ENCODE data around the gene SFTPA1.
A peak's percentile ranks its signal among the peaks of the same experiment; 100 is the strongest.

SFTPA1 gene

DNA sequence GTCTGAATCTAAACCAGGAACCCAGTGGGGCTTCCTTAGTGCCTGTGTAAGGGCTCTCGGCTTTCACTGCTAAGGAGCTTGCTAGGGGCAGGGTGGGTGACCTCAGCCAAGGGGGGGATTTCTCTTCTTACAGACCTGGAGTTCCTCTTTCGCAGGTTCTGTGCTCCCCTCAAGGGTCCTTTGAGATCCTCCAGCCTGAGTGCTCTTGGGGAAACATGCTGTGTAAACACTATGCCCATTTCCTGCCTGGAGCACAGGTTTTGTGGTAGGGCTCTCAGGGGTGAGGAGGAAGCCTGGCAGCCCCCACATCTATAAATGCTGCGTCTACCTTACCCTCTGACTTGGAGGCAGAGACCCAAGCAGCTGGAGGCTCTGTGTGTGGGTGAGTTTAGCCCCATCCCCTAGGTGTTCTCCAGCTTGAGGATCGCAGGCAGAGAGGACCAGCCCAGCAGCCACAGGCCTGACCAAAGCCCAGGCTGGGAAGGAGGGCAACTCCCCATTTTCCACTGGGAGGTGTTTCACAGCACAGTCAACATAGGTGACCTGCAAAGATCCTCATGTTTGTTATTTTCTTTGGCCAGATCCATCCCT lies at the start of gene SFTPA1:
Gene SFTPA1 (plus strand): TSS at position 339 of the 591 bp plus-strand sequence. CDS start 887 bp downstream, outside the sequence.
- Histone ChIP-seq H2AFZ (ENCODE audit: low read length) (no peak within 1 kb of the TSS), H3K4me3 (ENCODE audit: low read length) (no peak within 1 kb of the TSS), H3K9ac (ENCODE audit: low read length) (no peak within 1 kb of the TSS), H3K36me3 (replicated peaks; ENCODE audit: insufficient read depth, low read length) (no peaks in the 10 kb centered on the region), H4K20me1 (ENCODE audit: insufficient read depth, low read length) (no peaks in the 10 kb centered on the region), H3K9me3 (replicated peaks; ENCODE audit: insufficient read depth, low read length) (no peaks in the 10 kb centered on the region), H3K27me3 (replicated peaks; ENCODE audit: insufficient read depth, low read length) (no peaks in the 10 kb centered on the region), H3K4me2 (ENCODE audit: low read depth, low read length) (no peak within 1 kb of the TSS), H3K9me2 (replicated peaks; ENCODE audit: insufficient read depth, low read length) (no peaks in the 10 kb centered on the region), H3F3A (ENCODE audit: insufficient read depth, low read length) (no peaks in the 10 kb centered on the region), H3K27ac (ENCODE audit: low read length) (no peak within 1 kb of the TSS), H3K79me2 (ENCODE audit: low read length) (no peaks in the 10 kb centered on the region), H3K4me1 (ENCODE audit: low read length) (peaks cover 21% of the 10 kb centered on the region)
- TF ChIP-seq EZH2phosphoT487 (IDR thresholded peaks at IDR 0.05; ENCODE audit: low read length) (no peak), EZH2 (optimal IDR thresholded peaks at IDR 0.05; ENCODE audit: low read depth, low read length) (no peak)
- TF ChIP-seq, protein P1, sequence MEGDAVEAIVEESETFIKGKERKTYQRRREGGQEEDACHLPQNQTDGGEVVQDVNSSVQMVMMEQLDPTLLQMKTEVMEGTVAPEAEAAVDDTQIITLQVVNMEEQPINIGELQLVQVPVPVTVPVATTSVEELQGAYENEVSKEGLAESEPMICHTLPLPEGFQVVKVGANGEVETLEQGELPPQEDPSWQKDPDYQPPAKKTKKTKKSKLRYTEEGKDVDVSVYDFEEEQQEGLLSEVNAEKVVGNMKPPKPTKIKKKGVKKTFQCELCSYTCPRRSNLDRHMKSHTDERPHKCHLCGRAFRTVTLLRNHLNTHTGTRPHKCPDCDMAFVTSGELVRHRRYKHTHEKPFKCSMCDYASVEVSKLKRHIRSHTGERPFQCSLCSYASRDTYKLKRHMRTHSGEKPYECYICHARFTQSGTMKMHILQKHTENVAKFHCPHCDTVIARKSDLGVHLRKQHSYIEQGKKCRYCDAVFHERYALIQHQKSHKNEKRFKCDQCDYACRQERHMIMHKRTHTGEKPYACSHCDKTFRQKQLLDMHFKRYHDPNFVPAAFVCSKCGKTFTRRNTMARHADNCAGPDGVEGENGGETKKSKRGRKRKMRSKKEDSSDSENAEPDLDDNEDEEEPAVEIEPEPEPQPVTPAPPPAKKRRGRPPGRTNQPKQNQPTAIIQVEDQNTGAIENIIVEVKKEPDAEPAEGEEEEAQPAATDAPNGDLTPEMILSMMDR (IDR thresholded peaks at IDR 0.05; ENCODE audit: low read length) = no peak
- no peak for DNase-seq

DNA sequence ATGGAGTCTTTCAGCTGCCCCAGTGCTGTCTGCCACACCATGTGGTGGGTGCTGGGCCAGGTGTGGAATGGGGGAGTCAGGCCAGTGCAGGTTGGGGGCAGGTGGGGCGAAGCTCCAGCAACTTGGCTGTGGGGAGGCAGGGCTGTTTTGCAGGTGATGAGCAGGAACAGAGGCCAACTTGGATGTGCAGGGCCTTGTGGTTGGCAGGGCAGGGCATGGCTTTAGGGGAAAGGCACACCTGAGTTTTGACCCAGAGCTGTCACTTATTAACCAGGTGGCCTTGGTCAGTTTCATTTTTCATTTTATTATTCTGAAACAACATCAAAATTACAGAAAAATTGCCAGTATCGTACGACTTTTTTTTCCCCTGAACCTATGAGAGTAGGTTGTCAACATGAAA lies 49.5 kb upstream of the SFTPA1 start:
- no peak overlapping the region for H2AFZ ChIP-seq (ENCODE audit: low read length)
- H4K20me1 ChIP-seq (ENCODE audit: insufficient read depth, low read length) = no peaks in the 10 kb centered on the region
- peak overlapping the region; percentile 41; the same call in 1 of the 2 replicates for H3K4me2 ChIP-seq (ENCODE audit: low read depth, low read length)
- H3K79me2 ChIP-seq (ENCODE audit: low read length) = no peaks in the 10 kb centered on the region
- peak overlapping the region; percentile 5; the same call in 1 of the 2 replicates for H3K27ac ChIP-seq (ENCODE audit: low read length)
- H3K4me1 ChIP-seq (ENCODE audit: low read length) = peaks cover 16% of the 10 kb centered on the region
- no peak overlapping the region for H3K9ac ChIP-seq (ENCODE audit: low read length)
- no peaks in the 10 kb centered on the region for H3K9me3 ChIP-seq (replicated peaks; ENCODE audit: insufficient read depth, low read length)
- TF ChIP-seq EZH2 (optimal IDR thresholded peaks at IDR 0.05; ENCODE audit: low read depth, low read length) = no peak
- no peak for TF ChIP-seq EZH2phosphoT487 (IDR thresholded peaks at IDR 0.05; ENCODE audit: low read length)
- TF ChIP-seq, protein P1 (IDR thresholded peaks at IDR 0.05; ENCODE audit: low read length) = no peak
- no peaks in the 10 kb centered on the region for H3K27me3 ChIP-seq (replicated peaks; ENCODE audit: insufficient read depth, low read length)
- H3K36me3 ChIP-seq (replicated peaks; ENCODE audit: insufficient read depth, low read length) = no peaks in the 10 kb centered on the region
- H3K4me3 ChIP-seq (ENCODE audit: low read length) = no peak overlapping the region
- H3K9me2 ChIP-seq (replicated peaks; ENCODE audit: insufficient read depth, low read length) = no peaks in the 10 kb centered on the region
- peak; percentile 75 for DNase-seq
- H3F3A ChIP-seq (ENCODE audit: insufficient read depth, low read length) = peaks cover 6% of the 10 kb centered on the region; the same call in 1 of the 2 replicates

DNA sequence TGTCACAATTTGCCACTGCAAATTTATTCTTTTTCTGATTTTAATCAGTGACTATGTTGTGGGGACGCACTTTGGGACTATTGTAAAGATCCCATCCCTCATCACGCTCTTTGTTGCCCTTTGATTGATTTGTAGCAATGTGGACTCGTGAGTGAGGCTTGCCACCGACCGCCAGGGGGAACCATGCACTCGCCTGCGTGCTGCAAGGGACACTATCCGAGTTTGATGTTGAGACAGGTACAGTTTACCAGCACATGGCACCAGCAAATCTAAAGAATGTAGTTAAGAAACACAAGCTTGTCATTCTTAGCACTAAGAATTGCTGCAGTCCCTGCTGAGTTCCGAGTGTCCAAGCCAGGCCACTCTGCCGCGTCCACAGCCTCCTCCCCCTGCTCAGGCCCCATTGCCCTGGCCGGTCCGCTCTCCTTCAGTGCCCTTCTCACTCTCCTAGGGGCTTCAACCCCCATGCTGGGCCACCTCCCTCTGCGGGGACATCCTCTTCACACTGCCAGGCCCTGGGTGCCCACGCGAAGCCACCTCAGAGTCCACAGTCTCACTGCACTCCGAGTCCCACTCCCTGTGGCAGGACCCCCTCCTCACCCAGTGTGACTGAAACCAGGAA lies 48.5 kb upstream of the SFTPA1 start:
- no peak overlapping the region; the same call in 1 of the 2 replicates for H2AFZ ChIP-seq (ENCODE audit: low read length)
- H3K9ac ChIP-seq (ENCODE audit: low read length) = no peak overlapping the region
- TF ChIP-seq, protein P1 (IDR thresholded peaks at IDR 0.05; ENCODE audit: low read length) = peak; percentile 97
- no peak for TF ChIP-seq EZH2phosphoT487 (IDR thresholded peaks at IDR 0.05; ENCODE audit: low read length)
- TF ChIP-seq EZH2 (optimal IDR thresholded peaks at IDR 0.05; ENCODE audit: low read depth, low read length) = no peak

More for the DNA sequence above, 48.5 kb upstream of the SFTPA1 start:
- Histone ChIP-seq H3K9me3 (replicated peaks; ENCODE audit: insufficient read depth, low read length) (no peaks in the 10 kb centered on the region), H3K4me1 (ENCODE audit: low read length) (peaks cover 16% of the 10 kb centered on the region), H3K79me2 (ENCODE audit: low read length) (no peaks in the 10 kb centered on the region), H3K27ac (ENCODE audit: low read length) (no peak overlapping the region), H3K27me3 (replicated peaks; ENCODE audit: insufficient read depth, low read length) (no peaks in the 10 kb centered on the region), H3K36me3 (replicated peaks; ENCODE audit: insufficient read depth, low read length) (no peaks in the 10 kb centered on the region), H3K4me2 (ENCODE audit: low read depth, low read length) (peak overlapping the region; percentile 41; the same call in 1 of the 2 replicates), H3K4me3 (ENCODE audit: low read length) (no peak overlapping the region), H3K9me2 (replicated peaks; ENCODE audit: insufficient read depth, low read length) (no peaks in the 10 kb centered on the region), H3F3A (ENCODE audit: insufficient read depth, low read length) (peaks cover 6% of the 10 kb centered on the region; the same call in 1 of the 2 replicates), H4K20me1 (ENCODE audit: insufficient read depth, low read length) (no peaks in the 10 kb centered on the region)
- peak; percentile 77 for DNase-seq
